HG02678 (cell line): Measurements from ENCODE around the gene PSMB2.
"Not testable (repeated sequence)": the region's sequence is repeated elsewhere in the genome, so short reads cannot be mapped to it uniquely, and the experiment has no call there.

Experiments used
- ATAC-seq: cut with Tn5 transposase; IDR thresholded peaks from one replicate; pipeline ENCODE4 v1.9.1; 2021; ENCODE audit warnings: mild to moderate bottlenecking, moderate library complexity; ENCODE audit not compliant: unreplicated experiment

PSMB2 gene

DNA sequence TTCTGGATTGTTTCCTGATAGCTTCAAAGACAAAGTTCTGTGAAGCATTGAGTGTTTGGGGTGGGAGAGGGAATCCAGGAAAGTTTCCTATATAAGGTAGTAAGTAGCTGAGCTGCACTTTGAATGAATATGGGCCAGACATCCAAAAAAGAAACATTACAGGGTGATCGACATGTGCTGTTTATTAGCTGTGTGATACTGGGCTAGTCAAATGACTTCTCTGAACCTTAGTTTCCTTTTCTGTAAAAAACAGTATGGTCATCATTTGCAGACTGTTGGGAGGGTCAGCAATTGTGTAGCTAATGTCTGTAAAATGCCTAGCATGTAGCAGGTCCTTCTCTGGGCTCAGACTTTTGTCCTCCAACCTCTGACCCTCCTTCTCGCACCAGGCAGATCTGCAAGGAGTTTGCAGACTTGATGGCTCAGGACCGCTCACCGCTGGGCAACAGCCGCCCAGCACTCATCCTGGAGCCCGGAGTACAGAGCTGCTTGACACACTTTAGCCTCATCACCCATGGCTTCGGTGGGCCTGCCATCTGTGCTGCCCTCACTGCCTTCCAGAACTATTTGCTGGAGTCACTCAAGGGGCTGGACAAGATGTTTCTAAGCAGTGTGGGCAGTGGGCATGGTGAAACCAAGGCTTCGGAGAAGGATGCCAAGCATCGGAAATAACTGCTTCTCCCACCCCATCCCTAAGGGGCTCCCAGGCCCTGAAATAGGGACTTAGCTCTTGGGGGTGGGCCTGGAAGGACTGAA, 47.1 kb downstream of the PSMB2 start:
- ATAC-seq: no peak

DNA sequence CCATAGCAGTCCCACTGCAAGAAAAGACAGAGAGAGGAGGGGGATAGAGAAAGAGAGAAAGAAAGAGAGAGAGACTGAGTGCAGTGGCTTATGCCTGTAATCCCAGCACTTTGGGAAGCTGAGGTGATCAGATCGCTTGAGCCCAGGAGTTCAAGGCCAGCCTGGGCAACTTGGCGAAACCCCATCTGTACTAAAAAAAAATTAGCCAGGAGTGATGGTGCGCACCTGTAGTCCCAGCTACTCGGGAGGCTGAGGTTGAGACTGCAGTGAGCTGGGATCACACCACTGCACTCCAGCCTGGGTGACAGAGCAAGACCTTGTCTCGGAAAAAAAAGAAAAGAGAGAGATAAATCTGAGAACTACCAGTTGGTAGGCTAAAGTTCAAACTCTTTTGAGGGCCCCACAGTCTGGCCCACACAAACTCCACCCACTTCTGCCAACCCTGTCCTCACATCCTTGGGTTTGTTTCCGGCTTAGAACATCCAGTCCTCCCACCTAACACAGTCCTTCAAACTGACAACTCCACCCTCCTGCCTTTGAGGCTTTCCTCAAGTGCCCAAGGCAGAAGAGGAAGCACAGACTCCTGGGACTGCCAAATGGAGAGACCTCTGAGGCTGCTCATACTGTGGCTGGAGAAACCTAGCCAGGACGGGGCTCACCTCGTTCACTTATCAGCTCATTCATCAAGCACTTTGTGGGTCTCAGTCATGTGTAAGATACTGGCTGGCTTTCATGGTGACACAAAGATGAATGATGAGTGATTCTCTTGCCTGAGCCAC, 48.1 kb downstream of the PSMB2 start:
- no peak for ATAC-seq

DNA sequence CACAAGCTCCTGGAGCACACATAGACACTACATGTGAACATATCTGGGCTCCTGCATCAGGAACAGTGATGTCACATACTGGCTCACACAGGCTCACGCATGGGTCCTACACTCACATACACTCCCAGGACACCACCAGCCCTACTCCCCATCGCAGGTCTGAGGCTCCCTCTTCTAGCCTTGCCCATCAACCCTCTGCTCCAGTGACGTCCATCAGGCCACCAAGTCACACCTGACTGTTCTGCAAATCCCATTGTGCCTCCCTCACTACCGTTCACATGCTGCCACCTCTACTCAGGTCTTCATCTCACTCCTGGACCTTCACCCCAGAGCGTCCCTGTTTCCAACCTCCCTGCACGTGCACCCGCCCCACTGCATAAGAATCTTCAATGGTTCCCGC, 50.1 kb downstream of the PSMB2 start:
- no peak for ATAC-seq

DNA sequence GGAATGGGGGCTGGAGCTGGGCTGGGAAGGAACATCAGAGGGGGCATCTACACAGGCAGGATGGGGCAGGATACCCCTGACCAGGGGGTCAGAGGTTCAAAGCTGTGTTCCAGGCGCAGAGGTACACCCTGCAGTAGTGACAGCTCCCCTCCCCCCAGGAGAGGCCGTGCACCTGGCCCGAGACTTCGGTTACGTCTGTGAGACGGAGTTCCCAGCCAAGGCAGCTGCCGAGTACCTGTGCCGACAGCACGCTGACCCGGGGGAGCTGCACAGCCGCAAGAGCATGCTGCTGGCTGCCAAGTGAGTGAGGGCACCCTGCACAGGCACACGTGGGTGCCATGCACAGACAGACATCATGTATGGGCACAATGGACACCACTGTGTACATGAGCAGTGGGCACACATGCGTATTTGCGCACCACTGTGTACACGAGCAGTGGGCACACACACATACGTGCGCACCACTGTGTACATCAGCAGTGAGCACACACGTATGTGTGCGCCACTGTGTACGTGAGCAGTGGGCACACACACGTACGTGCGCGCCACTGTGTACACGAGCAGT, 50.8 kb downstream of the PSMB2 start:
- ATAC-seq: no peak

DNA sequence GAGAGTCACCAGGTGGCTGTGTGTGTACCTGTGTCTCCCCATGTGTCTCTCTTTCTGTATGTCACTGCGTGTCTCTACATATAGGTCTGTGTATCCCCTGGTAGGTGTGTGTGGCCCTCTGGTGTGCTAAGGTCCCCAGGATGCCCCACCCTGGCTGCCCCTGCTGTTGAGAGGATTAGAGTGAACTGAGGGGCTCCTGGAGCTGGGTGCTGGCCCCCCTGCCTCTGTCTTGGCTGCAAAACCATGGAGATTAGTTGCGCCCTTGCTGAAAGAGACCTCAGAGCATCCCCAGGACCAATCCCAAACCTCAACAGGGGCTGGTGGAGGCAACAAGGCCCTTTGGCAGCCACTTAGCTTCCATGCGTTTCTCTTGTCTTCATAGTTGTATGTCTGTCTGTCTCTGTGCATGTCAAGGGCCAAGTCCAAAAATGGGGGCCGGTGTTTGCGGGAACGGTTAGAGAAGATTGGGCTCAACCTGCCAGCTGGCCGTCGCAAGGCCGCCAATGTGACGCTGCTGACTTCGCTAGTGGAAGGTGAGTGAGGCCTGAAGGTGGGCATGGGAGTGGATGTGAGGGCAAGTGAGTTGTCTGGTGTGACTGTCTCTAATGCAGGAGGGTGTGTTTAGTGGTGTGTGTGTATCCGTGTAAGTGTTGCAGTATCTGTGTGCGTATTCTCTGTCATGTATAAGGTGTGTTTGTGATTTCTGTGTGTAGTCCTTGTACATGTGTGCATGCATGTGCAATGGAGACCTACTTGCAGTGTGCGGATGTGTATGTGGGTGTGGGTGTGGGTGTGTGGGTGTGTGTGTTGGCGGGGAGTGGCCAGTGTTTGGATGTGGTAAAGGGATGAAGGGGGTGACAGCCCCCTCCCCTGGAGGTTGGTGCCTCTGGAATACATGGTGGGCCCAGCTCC, 51.6 kb downstream of the PSMB2 start:
- ATAC-seq: no peak

DNA sequence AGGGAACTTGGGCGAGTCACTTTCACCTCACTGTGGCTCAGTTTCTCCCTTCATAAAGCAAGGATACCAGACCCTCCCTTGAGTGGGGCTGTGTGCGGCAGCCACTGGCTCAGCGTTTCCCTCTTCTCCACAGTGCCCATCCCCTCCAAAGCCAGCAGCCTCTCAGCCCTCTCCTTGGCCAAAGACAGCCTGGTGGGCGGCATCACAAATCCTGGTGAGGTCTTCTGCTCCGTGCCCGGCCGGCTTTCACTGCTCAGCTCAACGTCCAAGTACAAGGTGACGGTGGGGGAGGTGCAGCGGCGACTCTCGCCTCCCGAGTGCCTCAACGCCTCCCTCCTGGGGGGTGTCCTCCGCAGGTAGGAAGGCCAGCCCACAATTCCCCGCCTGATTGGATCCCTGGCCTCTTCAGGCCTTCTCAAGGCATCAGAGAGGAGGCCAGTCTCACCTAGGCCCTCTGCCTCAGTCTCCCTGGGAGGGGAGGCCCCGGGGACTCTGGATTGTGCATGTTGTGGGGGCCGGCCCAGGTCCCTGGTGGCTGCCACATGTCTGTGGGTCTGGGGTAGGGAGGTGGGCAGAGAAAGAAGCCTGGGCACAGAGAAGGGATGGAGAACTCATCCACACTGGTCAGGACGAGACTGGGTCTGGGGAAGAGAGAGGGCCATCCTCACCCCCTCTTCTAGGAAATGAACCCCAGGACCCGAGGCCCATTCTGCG, 53.0 kb downstream of the PSMB2 start:
- ATAC-seq: no peak

DNA sequence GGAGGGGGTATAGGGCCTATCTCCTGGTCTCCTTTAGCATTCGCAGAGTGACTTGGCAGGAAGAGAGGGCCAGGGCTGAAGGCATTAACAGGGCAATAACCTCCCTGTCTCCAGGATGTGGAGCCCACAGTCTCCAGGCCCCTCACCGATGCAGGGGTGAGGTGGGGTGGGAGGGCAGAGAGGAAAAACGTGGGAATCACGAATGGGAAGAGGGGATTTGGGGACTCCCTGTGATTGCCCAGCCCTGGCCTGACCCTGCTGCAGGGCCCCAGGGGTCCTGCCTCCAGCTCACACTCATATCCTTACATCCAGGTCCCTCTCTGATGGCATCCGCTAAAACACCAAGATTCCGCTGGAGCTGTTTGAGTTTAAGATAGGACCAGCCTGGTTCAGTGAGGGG, 53.6 kb downstream of the PSMB2 start:
- no peak for ATAC-seq

DNA sequence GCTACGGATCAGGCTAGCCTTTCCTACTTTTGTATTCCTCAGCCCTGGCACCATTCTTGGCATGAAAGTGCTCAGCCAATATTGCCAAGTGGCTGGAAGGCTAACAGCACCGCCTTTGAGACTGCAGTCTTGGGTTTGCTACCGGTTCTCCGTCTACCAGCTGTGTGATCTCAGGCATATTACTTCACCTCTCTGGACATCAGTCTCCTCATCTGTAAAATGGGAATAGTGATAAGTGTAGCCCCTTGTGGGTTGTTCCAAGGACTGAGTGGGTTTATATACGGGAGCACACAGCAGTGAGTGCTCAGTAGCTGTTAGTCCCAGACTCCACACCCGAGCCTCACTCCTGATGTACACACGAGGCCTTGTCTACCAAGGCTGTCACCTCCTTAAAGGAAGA, 54.5 kb downstream of the PSMB2 start:
- ATAC-seq: no peak

DNA sequence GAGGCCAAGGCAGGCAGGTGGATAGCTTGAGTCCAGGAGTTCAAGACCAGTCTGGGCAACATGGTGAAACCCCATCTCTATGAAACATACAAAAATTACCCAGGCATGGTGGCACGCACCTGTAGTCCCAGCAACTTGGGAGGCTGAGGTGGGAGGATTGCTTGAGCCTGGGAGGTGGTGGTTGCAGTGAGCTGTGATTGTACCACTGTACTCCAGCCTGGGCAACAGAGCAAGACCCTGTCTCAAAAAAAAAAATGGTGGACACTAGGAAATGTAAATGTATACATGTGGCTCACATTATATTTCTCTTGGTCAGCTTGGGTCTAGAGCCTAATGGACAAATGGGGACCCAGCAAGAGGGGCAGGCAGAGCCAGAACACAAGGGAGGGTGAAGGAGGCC, 55.5 kb downstream of the PSMB2 start:
- not testable (repeated sequence) for ATAC-seq

DNA sequence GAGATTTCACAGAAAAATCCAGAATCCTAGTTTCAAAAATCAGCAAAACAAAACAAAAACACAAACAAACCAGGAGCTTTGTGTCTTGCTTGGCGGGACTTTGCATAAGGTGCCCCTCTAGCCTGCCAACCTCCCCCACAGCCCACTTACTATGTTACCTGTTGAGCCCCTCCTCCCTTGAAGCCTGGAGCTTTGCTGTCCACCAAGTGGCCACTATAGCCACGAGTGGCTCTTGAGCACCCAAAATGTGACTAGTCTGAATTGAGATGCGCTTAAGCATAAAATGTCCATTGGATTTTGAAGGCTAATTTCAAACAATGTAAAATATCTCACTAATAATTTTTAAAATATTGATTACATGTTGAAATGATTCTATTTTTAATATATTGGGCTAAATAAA, 56.0 kb downstream of the PSMB2 start:
- ATAC-seq: no peak

DNA sequence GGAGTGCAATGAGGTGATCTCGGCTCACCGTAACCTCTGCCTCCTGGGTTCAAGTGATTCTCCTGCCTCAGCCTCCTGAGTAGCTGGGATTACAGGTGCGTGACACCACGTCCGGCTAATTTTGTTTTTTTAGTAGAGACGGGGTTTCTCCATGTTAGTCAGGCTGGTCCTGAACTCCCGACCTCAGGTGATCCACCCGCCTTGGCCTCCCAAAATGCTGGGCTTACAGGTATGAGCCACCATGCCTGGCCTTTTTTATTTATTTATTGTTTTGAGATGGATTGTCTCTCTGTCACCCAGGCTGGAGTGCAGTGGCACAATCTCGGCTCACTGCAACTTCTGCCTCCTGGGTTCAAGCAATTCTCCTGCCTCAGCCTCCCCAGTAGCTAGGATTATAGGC, 59.7 kb downstream of the PSMB2 start:
- ATAC-seq: not testable (repeated sequence)

DNA sequence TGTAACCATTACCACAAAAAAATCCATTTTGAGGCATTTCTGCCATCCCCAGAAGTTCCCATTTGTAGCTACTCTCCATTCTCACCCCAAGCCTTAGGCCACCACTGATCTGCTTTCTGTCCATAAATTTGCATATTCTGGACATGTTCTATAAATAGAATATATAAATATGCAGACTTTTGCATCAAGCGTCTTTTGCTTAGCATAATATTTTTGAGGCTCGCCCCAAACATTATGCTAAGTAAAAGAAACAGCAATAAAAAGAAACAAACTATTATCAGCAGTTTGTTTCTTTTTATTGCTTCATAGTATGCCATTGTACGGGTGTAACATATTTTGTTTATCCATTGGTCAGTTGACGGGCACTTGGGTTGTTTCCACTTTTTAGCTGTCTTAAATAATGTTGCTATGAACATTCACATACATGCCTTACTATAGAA, 60.4 kb downstream of the PSMB2 start:
- ATAC-seq: no peak

DNA sequence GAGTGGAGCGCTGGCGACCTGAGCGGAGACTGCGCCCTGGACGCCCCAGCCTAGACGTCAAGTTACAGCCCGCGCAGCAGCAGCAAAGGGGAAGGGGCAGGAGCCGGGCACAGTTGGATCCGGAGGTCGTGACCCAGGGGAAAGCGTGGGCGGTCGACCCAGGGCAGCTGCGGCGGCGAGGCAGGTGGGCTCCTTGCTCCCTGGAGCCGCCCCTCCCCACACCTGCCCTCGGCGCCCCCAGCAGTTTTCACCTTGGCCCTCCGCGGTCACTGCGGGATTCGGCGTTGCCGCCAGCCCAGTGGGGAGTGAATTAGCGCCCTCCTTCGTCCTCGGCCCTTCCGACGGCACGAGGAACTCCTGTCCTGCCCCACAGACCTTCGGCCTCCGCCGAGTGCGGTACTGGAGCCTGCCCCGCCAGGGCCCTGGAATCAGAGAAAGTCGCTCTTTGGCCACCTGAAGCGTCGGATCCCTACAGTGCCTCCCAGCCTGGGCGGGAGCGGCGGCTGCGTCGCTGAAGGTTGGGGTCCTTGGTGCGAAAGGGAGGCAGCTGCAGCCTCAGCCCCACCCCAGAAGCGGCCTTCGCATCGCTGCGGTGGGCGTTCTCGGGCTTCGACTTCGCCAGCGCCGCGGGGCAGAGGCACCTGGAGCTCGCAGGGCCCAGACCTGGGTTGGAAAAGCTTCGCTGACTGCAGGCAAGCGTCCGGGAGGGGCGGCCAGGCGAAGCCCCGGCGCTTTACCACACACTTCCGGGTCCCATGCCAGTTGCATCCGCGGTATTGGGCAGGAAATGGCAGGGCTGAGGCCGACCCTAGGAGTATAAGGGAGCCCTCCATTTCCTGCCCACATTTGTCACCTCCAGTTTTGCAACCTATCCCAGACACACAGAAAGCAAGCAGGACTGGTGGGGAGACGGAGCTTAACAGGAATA, 64.0 kb downstream of the PSMB2 start:
- ATAC-seq: peak; percentile 67

DNA sequence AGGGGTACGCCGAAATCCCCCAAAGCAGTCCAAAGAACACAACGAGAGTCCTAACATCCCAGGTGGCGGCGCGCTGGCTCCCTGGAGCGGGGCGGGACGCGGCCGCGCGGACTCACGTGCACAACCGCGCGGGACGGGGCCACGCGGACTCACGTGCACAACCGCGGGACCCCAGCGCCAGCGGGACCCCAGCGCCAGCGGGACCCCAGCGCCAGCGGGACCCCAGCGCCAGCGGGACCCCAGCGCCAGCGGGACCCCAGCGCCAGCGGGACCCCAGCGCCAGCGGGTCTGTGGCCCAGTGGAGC, 64.6 kb downstream of the PSMB2 start:
- ATAC-seq: not testable (repeated sequence)

DNA sequence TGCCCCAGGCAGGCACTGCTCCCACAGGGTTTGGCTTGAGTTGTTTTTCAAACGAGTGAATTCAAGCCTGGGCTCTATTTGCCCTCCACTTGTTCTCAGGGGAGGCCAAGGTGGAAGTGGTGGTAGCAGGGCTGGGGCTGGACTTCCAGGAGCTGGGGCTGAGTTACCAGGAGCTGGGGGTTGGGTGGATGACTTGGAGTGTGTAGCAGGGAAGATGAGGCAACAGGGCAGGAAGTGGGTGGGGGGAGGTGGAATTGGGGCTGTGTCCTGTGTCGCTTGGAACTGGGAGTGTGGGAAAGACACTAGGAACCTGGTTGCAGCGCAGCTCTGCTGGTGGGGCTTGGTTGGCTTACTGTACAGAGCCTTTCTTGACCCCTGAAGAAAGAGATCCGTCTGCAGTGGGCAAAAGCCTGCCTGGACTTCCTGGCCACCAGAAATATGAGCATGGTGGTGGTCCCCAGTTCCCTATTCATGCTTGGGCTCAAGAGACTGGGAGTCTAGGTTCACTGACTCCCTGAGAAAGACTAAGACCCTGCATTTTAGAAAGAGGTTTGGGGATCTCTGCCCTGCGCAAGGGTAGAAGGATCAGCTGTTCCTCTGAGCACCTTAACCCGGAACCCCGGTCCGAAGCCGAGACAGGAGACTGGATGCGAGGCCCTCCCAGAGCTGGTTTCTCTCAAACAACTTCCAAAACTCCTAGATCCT, 65.1 kb downstream of the PSMB2 start:
- no peak for ATAC-seq

DNA sequence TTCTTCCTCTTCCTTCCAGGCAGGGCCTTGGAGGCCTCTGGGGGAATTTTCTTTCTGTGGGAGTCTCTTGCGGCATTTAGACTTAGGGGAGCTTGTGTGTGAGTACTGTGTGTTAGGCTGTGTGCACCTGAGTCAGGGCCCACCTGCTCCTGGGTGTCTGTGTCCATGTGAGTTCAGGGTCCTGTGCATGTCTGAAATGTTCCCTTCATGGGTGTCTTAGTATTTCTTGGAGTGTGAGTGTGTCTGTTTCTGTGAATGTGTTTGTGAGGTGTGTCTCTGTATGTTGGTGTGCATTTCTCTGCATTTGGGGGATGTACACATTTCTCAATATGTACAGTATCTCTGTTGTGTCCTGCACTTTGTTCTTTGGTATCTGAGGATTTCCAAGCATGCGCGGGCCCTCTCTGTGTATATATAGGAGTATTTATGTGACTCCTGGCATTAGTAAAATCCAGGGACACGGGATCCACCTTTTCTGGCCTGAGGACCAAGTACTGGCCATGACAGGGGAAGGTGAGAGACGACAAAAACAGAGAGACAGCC, 65.8 kb downstream of the PSMB2 start:
- no peak for ATAC-seq

DNA sequence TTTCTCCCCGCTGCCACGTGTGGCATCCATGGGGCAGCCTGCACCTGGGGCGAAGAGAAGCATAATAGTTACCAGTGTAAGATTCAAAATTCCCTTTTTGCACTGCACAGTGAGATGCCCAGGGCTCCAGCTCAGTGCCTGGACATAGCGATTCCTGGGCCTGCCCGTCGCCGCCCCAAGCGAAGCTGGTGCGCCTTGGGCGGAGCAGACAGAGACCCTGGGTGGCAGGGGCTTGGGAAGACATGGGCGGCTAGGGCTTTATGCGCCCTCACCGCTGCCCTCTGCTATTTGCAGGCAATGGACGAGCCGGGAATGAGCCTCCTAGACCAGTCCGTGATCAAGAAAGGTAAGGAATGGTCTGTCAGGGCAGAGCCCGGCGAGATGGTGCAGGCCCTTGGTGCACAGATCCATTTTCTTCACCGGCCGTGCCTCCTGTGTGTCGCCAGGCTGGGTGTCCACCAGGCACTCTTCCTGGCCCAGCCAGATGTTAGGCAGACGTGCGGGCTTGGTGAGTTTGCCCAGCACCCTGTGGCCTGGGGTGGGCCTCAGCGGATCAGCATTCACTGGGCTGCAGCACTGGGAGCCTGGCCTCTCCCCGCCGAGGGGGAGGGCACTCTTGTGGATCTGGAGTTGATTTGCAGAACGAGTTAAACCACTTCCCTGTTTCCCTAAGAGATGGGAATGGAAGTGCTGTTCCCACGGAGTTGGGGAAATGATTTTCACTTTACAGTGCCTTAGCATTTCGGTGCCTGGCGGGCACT, 66.5 kb downstream of the PSMB2 start:
- no peak for ATAC-seq

DNA sequence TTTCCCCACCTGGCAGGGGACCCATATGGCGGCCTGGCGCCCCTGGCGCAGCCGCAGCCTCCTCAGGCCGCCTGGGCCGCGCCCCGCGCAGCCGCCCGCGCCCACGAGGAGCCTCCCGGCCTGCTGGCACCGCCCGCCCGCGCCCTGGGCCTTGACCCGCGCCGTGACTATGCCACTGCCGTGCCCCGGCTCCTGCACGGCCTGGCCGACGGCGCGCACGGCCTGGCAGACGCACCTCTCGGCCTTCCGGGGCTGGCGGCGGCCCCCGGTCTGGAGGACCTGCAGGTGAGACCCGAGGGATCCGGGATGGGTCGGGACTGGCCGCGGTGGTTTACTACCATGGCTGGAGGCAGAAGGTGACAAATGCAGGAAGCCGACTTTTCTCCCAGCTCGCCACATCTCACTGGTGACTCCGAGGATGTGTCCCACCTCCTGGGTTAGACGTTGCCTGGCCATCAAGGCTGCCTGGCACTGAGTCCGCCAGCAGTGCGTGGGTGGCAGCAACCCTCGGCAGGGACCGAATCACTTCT, 67.1 kb downstream of the PSMB2 start:
- no peak for ATAC-seq
